GM21515 (cell line): Measurements from ENCODE around the gene LGALS9B.
"Not testable (repeated sequence)": the region's sequence is repeated elsewhere in the genome, so short reads cannot be mapped to it uniquely, and the experiment has no call there.

ENCODE experiments used
- ATAC-seq: cut with Tn5 transposase; IDR thresholded peaks from one replicate; pipeline ENCODE4 v1.9.1; 2021; ENCODE audit not compliant: unreplicated experiment

The LGALS9B gene

GRCh38 chr17:20467447-20467846, at the start of gene LGALS9B:
TSS of gene LGALS9B (minus strand) at chr17:20467539. CDS start at chr17:20467470, 69 bp downstream.
- peak; percentile 78 for ATAC-seq

GRCh38 chr17:20516986-20517385, 49.6 kb upstream of the LGALS9B start:
- not testable (repeated sequence) for ATAC-seq

GRCh38 chr17:20515099-20515498, 47.8 kb upstream of the LGALS9B start:
- ATAC-seq: not testable (repeated sequence)

- ATAC-seq: not testable (repeated sequence)
Observed at GRCh38 chr17:20513539-20513938, 46.2 kb upstream of the LGALS9B start.

- not testable (repeated sequence) for ATAC-seq
Observed at GRCh38 chr17:20512378-20512777, 45.0 kb upstream of the LGALS9B start.

- not testable (repeated sequence) for ATAC-seq
Observed at GRCh38 chr17:20511778-20512177, 44.4 kb upstream of the LGALS9B start.

- ATAC-seq: not testable (repeated sequence)
Observed at GRCh38 chr17:20505333-20505732, 38.0 kb upstream of the LGALS9B start.

- not testable (repeated sequence) for ATAC-seq
Observed at GRCh38 chr17:20504388-20505066, 37.2 kb upstream of the LGALS9B start.

- ATAC-seq: not testable (repeated sequence)
Observed at GRCh38 chr17:20501896-20502295, 34.6 kb upstream of the LGALS9B start.

GRCh38 chr17:20500346-20500745, 33.0 kb upstream of the LGALS9B start:
- ATAC-seq: not testable (repeated sequence)

GRCh38 chr17:20495420-20495819, 28.1 kb upstream of the LGALS9B start:
- not testable (repeated sequence) for ATAC-seq

- not testable (repeated sequence) for ATAC-seq
Observed at GRCh38 chr17:20494735-20495134, 27.4 kb upstream of the LGALS9B start.

- ATAC-seq: not testable (repeated sequence)
Observed at GRCh38 chr17:20494147-20494546, 26.8 kb upstream of the LGALS9B start.

GRCh38 chr17:20492971-20493370, 25.6 kb upstream of the LGALS9B start:
- not testable (repeated sequence) for ATAC-seq

GRCh38 chr17:20492099-20492498, 24.8 kb upstream of the LGALS9B start:
- ATAC-seq: not testable (repeated sequence)

GRCh38 chr17:20484930-20485329, 17.6 kb upstream of the LGALS9B start:
- ATAC-seq: not testable (repeated sequence)

GRCh38 chr17:20479889-20480591, 12.7 kb upstream of the LGALS9B start:
- not testable (repeated sequence) for ATAC-seq

GRCh38 chr17:20477398-20478071, 10.2 kb upstream of the LGALS9B start:
- not testable (repeated sequence) for ATAC-seq

- ATAC-seq: not testable (repeated sequence)
Observed at GRCh38 chr17:20475137-20475831, 7.9 kb upstream of the LGALS9B start.

- ATAC-seq: not testable (repeated sequence)
Observed at GRCh38 chr17:20474081-20474480, 6.7 kb upstream of the LGALS9B start.

GRCh38 chr17:20469946-20470345, 2.6 kb upstream of the LGALS9B start:
- ATAC-seq: not testable (repeated sequence)
